H4 (cell line): ENCODE data around the gene BACE2. TPM values are rescaled to one million over a fixed set of nuclear protein-coding genes. Genes with fewer than 3 reads are reported as not detected.
A peak's percentile ranks its signal among the peaks of the same experiment; 100 is the strongest.

Source experiments
- DNase-seq: peaks from one replicate; pipeline ENCODE4 v3.0.0-alpha.2; 2015; ENCODE audit warnings: low spot score
- total RNA-seq: library from RNA; depleted of rRNA; stranded (reverse); fragments of >200 nt; shearing (Covaris generic); gene quantifications from 2 replicates; pipeline ENCODE4 v1.2.3, GENCODE V29; 2014; rRNA removed

BACE2 gene
- total RNA-seq, 1 experiment from 2014 or later = 109 TPM

DNA sequence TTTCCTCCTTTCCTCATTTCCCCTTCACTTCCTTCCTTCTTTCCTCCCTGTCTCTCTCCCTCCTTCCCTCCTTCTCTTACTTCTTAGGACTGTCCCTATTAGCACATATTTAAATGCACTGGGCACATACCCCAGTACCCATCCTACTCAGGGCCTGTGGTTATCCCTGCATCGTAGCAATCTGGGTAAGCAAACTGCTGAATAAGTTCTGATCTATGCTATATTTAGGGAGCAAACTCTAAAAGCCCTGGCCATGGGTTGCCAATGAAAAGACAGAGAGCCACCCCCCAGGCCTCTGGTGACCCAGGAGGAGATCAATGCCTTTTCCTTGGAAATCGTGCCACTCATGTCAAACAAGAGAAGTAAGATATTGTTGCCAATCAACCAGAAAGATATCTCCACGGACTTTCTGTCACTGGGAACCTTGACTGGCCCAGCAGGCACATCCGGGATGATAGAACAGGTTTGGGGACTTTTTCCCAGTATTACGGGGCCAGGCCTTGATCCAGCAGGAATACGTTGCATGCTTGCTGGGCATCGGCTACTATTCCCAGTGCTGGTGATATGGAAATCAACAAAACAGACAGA, 154.0 kb downstream of the BACE2 start:
- DNase-seq = no peak

- DNase-seq = no peak
These were observed 154.8 kb downstream of the BACE2 start for GRCh38 chr21:41322496-41323382.

- DNase-seq = no peak
These were observed 157.4 kb downstream of the BACE2 start for GRCh38 chr21:41325138-41325912.

- DNase-seq = no peak
These were observed 158.6 kb downstream of the BACE2 start for GRCh38 chr21:41326414-41327080.

DNA sequence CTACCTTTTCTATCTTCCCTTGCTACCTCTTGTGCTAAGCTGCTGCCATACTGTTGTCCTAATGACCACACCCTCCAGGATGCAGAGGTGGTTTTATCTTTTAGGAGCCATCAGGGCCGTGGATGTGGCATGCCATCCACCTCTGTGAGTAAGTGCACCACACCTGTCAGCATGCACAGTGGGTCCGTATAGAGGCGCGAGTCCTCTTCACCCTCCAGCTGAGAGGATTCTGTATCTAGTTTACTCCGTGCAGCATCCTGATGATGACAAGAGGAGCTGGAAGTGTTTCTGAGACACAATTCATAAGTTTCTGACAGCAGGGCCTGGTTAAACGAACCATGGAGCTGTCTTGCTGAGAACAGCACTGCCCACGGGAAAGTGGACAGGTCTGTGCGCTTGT, 159.8 kb downstream of the BACE2 start:
- DNase-seq = no peak

DNA sequence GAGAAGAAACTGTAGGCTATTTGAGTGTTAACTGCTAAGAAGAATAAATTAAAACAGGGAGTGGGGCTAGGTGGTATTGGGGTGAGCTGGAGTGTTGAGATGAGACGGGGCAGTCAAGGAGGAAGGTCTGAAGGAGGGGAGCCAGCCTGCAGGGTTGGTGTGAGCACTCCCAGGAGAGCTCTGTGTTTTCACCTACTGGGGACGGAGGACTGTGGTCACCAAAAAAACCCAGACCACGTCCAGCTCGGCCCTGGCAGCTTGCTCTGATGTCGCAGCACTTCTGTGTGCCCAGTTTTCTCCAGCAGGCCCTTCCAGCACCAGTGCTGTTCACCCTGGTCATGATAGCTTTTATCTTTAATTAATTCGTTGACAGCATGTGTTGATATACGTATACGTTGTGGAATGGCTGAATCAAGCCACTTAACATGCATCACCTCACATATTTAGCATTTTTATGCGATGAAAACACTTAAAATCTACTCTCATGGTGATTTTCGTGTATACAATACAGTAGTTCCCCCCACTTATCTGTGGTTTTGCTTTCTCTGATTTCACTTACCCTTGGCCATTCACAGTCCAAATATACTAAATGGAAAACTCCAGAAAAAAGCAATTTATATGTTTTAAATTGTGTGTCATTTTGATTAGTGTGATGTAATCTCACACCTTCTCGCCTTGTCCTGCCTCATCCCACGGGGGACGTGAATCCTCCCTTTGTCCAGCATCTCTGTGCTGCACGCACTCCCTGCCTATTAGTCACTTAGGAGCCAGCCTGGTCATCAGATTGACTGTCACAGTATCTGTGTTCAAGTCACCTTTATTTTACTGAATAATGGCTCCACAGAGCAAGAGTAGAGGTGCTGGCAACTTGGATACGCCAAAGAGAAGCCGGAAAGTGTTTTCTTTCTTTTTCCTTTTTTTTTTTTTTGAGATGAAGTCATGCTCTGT, 161.0 kb downstream of the BACE2 start:
- DNase-seq = peak; percentile 81

Other genes with a start within 250 kb of the BACE2 start
- gene FAM3B, start 148.6 kb downstream of the BACE2 start, total RNA-seq = not detected in 2 replicates
- 36.7 and 38.6 TPM in 2 replicates for gene MX2, start 193.9 kb downstream of the BACE2 start, total RNA-seq